Lower leg skin (tissue), 4 donors: ENCODE data around the gene ANKRD61. TPM values are rescaled to one million over a fixed set of nuclear protein-coding genes. Genes with fewer than 3 reads are reported as not detected.

Source experiments
- DNase-seq, 2 donors: peaks; one replicate each; pipeline ENCODE4 v3.0.0-alpha.2; 2019; ENCODE audit warnings: low spot score in 2 of 2
- H3K4me3 ChIP-seq: fragments of 200-600 bp; sonication (generic); 2 replicates; pipeline ENCODE4 v1.5.1; 2017; ENCODE audit warnings: mild to moderate bottlenecking, low read depth; ENCODE audit not compliant: poor library complexity, severe bottlenecking
- CTCF ChIP-seq, 3 donors: fragments of 450-650 bp; IDR thresholded peaks; one replicate each; pipeline ENCODE4 v1.5.1; 2016; ENCODE audit warnings: antibody characterized with exemption in 3 of 3, mild to moderate bottlenecking in 3 of 3, moderate library complexity in 2 of 3
- POLR2A ChIP-seq, 2 donors: fragments of 450-650 bp; IDR thresholded peaks; one replicate each; pipeline ENCODE4 v1.6.1; 2016 to 2017; ENCODE audit warnings: antibody characterized with exemption in 2 of 2, mild to moderate bottlenecking in 1 of 2, moderate library complexity in 1 of 2
- whole genome bisulfite sequencing, 2 donors: methylation state at CpG; one replicate each; pipeline ENCODE4 v1.1.5; 2018; 5-methylcytosine and 5-hydroxymethylcytosine counted together
- intact Hi-C: fragments of 100-400 bp; cut with DNase I; formaldehyde crosslinking; loops from one replicate; pipeline ENCODE4 v1.15.0; 2023; ENCODE audit warnings: low total_unique reads
- total RNA-seq, 4 donors: library from RNA; depleted of rRNA; stranded (reverse); fragments of >200 nt; gene quantifications; one replicate each; pipeline ENCODE4 v1.1.0, GENCODE V29; 2016

Gene ANKRD61
- total RNA-seq, 4 donors from 2014 or later: not detected

GRCh38 chr7:6011541-6011940 is 19.6 kb upstream of the ANKRD61 start:
- 79 to 87% methylated on average over 2 of the region's 2 CpGs for WGBS, 2 donors
- H3K4me3 ChIP-seq: no peak overlapping the region
- intact Hi-C loops: no loop called here
- no peak for DNase-seq
- no peak for TF ChIP-seq POLR2A (IDR thresholded peaks at IDR 0.05)
- no peak for TF ChIP-seq CTCF (IDR thresholded peaks at IDR 0.05)

- intact Hi-C loops: no loop called here
- WGBS, 2 donors: 76 to 78% methylated on average over 14 of the region's 14 CpGs
- no peak for DNase-seq
Measured at GRCh38 chr7:6012355-6013104, 18.6 kb upstream of the ANKRD61 start.

GRCh38 chr7:6015917-6016652 is 15.1 kb upstream of the ANKRD61 start:
- WGBS, 2 donors: 61% methylated on average over 8 of the region's 8 CpGs
- peak; percentile 68 to 90 for DNase-seq
- intact Hi-C loops: no loop called here

More at GRCh38 chr7:6012355-6013104, 18.6 kb upstream of the ANKRD61 start:
- TF ChIP-seq POLR2A (IDR thresholded peaks at IDR 0.05): no peak
- no peak for TF ChIP-seq CTCF (IDR thresholded peaks at IDR 0.05)
- H3K4me3 ChIP-seq: no peak overlapping the region

GRCh38 chr7:6016653-6016966 is 14.6 kb upstream of the ANKRD61 start:
- WGBS, 2 donors: 90 to 92% methylated on average over 8 of the region's 8 CpGs
- intact Hi-C loops: no loop called here
- TF ChIP-seq POLR2A (IDR thresholded peaks at IDR 0.05) (no peak), CTCF (IDR thresholded peaks at IDR 0.05) (no peak)
- no peak for DNase-seq
- no peak overlapping the region for H3K4me3 ChIP-seq

More at GRCh38 chr7:6015917-6016652, 15.1 kb upstream of the ANKRD61 start:
- no peak overlapping the region for H3K4me3 ChIP-seq
- no peak for TF ChIP-seq CTCF (IDR thresholded peaks at IDR 0.05)
- TF ChIP-seq POLR2A (IDR thresholded peaks at IDR 0.05): no peak

GRCh38 chr7:6020371-6021286 is 10.5 kb upstream of the ANKRD61 start:
- TF ChIP-seq CTCF (IDR thresholded peaks at IDR 0.05): no peak
- no peak for TF ChIP-seq POLR2A (IDR thresholded peaks at IDR 0.05)
- DNase-seq: no peak
- 61 to 70% methylated on average over 11 of the region's 11 CpGs for WGBS, 2 donors
- no peak overlapping the region for H3K4me3 ChIP-seq
- intact Hi-C loops: no loop called here
